NCI-H345 treated with DMSO at 0.1 percent for 48 hours (cell line): ENCODE measurements around the gene ACTL6A.

Experiments used
- DNase-seq: peaks from one replicate; lab custom pipeline; 2025; ENCODE audit not compliant: unreplicated experiment; lab: John Stamatoyannopoulos, UW

Gene ACTL6A

DNA sequence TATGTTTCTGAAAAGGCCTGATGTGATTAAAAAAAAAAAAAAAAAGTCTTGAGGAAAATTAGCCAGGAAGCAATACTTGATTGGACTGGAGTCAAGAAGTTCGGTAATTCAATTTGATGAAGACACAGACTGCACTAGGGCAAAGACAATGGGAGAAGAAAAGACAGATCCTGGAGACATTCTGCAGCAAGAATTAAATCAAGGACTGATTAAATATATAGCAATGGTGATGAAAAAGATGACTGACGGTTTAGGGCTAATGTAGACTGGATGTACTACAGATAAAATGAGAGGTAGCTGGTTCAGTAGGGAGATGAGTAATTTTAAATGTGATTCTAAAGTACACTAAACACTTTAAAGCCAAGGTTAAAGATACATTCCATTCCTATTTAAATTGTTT is 27.9 kb downstream of the ACTL6A start:
- no peak for DNase-seq

DNA sequence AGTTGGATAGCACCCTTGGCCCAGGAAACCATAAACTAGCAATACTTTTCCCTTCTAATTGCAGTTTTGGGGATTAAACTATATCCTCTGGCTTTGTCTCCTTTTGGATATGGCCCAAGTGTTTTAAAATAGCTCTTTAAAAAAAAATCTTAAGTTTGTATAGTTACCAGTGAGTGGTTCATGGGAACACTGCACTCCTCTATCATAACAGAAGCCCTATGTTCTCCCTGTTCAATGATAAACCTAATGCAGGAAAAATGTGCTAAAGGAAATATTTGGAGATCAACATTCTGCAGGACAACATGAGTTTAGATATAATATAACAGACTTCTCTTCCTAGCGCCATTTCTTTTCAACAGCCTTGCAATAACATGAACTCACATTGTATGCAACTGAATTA is 28.6 kb downstream of the ACTL6A start:
- no peak for DNase-seq

DNA sequence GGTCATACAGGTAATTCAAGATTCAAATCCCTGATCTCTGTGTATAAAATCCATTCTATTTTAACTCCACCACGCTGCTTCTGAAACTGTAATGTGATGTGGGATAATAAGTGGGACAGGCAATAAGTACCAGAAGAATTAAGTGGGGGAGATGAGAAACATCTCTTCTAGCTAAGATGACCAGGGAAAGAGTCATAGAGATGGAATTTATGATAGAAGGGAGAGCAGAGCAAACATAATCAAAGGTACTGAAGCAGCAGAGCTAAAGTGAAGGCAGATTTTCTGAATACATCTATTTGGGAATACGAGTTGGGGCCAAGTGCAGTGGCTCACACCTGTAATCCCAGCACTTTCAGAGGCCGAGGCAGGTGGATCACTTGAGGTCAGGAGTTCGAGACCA is 36.8 kb downstream of the ACTL6A start:
- DNase-seq = no peak

DNA sequence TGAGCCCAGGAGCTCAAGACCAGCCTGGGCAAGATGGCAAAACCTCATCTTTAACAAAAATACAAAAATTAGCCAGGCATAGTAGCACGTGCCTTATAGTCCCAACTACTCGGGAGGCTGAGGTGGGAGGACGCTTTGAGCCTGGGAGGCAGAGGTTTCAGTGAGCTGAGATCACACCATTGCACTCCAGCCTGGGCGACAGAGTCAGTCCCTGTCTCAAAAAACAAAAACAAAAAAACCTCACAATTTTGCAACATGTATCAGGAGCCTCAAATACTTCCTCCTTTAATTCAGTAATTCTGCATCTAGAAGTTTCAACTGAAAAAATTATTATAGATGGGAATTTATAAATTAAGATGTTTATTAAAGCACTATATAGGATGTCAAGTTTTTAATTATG is 40.6 kb downstream of the ACTL6A start:
- DNase-seq = no peak

DNA sequence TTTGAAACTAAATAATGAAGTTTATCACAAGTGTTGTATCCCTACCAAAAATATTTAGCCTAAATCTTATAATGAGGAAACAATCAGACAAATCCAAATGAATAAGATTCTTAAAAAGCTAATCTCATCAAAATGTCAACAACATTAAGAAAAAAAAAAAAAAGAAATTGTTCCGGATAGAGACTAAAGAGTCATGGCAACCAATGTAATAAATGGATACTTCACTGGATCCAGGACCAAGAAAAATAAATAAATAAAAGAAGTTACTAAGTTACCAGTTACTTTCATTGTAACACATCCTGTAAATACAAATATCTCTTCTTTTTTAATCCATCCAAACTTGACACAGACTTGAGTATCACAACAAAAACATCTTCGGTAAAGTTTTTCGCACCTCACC is 41.1 kb downstream of the ACTL6A start:
- DNase-seq = no peak

DNA sequence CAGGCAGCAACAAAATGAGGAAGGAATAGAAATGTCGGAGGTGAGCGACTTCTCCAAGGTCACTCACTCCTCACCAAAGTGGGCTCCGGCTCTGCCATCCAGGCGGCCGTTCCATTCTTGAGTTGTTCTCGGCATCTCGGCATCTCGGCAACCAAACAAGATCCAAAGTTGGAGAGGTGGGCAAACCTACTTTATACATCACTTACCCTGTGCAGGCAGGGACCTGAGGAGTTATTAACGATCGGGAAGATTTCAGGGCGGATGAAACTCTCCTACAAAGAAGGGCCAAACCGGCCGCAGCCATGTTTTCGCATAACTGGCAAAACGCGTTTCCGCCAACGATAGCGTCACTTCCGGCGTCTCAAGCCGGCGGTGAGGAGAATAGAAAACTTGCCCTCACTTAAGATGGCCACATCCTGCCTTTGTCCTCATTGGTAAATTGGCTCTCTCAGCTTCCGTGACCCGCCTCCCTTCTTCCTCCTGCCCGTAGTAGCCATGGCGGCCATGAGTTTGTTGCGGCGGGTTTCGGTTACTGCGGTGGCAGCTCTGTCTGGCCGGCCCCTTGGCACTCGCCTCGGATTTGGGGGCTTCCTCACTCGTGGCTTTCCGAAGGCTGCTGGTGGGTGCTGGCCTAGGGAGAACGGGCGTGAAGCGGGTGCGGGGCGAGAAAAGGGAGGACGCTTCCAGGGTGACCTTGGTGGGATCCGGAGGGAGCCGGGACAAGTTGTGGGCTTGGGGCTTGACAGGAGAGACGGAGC is 41.8 kb downstream of the ACTL6A start, which contains the start of the genes MRPL47 and NDUFB5:
Gene MRPL47 (minus strand): TSS at position 318 of the 758 bp plus-strand sequence. CDS start 14 bp downstream, at position 304.
Gene NDUFB5 (plus strand): TSS at position 474 of the 758 bp plus-strand sequence. CDS start 22 bp downstream, at position 496.
- peak; percentile 98 for DNase-seq

GRCh38 chr3:179606534-179607085 is 43.9 kb downstream of the ACTL6A start:
- no peak for DNase-seq

DNA sequence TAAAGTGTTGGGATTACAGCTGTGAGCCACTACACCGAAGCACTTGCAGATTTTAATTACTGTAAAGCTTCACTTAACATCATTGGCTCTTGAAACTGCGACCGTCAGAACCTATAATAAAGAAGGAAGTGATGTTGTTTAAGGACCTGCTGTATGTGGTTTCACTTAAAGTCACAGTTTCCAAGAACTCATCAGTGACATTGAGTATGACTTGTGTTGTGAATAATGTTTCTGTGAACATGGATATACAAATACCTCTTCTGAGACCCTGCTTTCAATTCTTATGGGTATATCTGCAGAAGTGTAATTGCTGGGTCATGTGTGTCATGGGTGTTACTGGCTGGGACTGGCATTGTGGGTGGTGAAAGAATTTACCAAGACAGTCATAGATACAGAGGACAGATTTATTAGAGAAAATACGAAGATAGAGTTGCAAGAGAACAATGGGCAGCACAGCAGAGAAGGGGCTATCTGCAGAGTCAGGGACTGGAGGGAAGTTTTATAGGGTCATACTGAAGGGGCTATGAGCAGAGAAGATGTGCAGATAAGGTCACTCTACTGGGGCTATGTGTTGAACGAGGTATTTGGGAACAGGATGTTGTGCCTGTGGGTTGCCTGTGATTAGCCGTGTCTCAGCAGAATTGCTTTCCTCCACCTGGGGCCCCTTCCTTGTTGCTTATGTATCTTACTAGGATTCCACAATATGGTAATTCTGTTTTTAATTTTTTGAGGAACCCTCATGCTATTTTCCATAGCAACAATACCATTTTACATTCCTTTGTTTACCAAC is 46.4 kb downstream of the ACTL6A start:
- no peak for DNase-seq

DNA sequence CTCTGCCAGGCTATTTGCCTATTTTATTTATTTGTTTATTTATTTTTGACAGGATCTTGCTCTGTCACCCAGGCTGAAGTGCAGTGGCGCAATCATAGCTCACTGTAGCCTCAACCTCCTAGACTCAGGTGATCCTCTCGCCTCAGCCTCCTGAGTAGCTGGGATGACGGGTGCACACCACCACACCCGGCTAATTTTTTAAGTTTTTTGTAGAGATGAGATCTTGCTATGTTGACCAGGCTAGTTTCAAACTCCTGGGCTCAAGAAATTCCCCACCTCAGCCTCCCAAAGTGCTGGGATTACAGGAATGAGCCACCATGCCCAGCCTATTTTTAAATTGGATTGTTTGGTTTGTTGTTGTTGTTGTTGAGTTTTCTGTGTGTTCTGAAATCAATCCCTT is 47.3 kb downstream of the ACTL6A start:
- no peak for DNase-seq

DNA sequence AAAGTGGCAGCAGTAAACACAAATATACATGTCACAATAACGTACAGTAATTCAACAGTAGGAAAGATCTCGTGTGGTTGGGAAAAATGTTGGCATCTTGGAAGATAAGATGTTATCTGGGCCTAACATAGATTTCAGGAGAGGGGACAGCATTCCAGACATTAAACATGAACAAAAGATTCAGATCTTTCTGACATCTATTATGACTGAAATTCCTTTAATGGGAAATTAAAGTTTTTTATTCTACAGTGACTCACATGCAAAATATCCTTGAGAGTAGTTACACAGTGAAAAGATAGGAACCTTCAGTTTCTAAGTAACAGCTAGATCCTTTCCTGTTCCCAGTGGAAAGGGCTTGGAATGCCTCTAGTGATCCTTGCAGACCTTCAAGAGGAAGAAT is 51.1 kb downstream of the ACTL6A start:
- DNase-seq = no peak

DNA sequence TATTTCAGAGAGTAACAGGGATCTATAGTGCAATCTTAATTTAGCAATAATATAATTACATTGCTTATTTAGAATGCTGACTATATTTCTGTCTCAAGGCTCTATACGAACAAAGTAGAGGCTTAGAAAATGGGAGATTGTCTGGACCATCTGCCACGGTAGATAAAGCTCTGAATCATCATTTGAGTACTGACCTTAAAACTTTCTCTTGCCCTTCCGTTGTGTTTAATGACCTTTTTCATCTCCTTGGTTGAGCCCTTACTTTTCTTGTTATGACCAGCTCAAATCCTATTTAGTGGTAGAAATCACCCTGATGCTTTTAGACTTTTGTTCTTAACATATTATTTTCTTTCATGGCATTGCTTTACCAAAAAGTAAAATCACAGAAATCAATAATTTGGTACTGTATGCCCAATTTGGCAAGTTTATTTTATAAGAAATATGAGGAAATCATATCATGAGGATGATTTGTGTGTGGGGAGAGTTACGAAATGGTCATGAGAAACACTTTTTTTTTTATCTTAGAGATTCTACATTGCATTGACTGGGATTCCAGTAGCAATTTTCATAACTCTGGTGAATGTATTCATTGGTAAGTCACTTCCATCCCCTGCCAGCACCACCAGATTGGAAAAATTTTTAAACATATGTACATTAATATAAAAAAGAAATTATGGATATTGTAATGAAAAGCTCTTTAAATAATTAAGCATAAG is 52.9 kb downstream of the ACTL6A start:
- no peak for DNase-seq

GRCh38 chr3:179622023-179622422 is 59.3 kb downstream of the ACTL6A start:
- DNase-seq = no peak

DNA sequence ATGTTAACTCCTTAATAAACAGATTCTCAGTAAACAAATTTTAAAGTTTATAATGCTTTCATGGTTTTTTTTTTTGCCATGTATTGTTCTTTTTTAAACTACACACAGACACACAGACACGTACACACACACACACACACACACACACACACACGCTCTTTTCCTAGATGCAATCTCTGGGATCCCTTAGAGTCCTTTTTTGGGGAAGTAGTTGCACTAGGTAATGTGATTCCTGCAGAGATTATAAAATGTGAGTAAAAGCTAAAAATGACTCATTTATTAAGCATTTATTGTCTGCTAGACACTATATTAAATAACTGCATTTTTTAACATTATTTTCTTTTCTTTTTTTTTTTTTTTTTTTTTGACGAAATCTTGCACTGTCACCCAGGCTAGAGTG is 61.7 kb downstream of the ACTL6A start:
- DNase-seq = no peak

- DNase-seq = no peak
Measured at GRCh38 chr3:179630753-179631451, 68.2 kb downstream of the ACTL6A start.
